Osteoblast (primary cell): ENCODE measurements around the gene COPB1. TPM values are rescaled to one million over a fixed set of nuclear protein-coding genes. Genes with fewer than 3 reads are reported as not detected.

Source experiments
- DNase-seq: peaks from one replicate; pipeline ENCODE4 v3.0.0; 2011; ENCODE audit warnings: low spot score, mixed read lengths; ENCODE audit not compliant: insufficient read length; ENCODE audit errors: missing footprints
- H2AFZ ChIP-seq: 2 replicates; pipeline ENCODE4 v1.6.0; 2011; ENCODE audit warnings: mild to moderate bottlenecking, low read length
- H3K27ac ChIP-seq: 2 replicates; pipeline ENCODE4 v1.5.1; 2011; ENCODE audit warnings: mild to moderate bottlenecking, low read depth, low read length, moderate library complexity
- H3K27me3 ChIP-seq: 2 replicates; pipeline ENCODE4 v1.6.0; 2012; ENCODE audit warnings: mild to moderate bottlenecking, control low read depth, inconsistent platforms, low read length, moderate library complexity; ENCODE audit not compliant: insufficient read depth
- H3K36me3 ChIP-seq: 2 replicates; pipeline ENCODE4 v1.5.1; 2011; ENCODE audit warnings: mild to moderate bottlenecking, low read length, control low read depth, moderate library complexity; ENCODE audit not compliant: insufficient read depth
- H3K4me1 ChIP-seq: 2 replicates; pipeline ENCODE4 v1.5.1; 2011; ENCODE audit warnings: mild to moderate bottlenecking, low read length, control low read depth, moderate library complexity; ENCODE audit not compliant: insufficient read depth
- H3K4me2 ChIP-seq: 2 replicates; pipeline ENCODE4 v1.6.0; 2011; ENCODE audit warnings: mild to moderate bottlenecking, low read length; ENCODE audit not compliant: insufficient read depth
- H3K4me3 ChIP-seq: fragments of 200-600 bp; sonication (generic); 3 replicates; pipeline ENCODE4 v1.5.1; 2012; ENCODE audit warnings: mild to moderate bottlenecking, low read length, inconsistent platforms; ENCODE audit not compliant: insufficient read depth
- H3K79me2 ChIP-seq: 2 replicates; pipeline ENCODE4 v1.6.0; 2012; ENCODE audit warnings: mild to moderate bottlenecking, low read length, control low read depth, inconsistent platforms; ENCODE audit not compliant: insufficient read depth
- H3K9me3 ChIP-seq: 2 replicates; pipeline ENCODE4 v1.5.1; 2011; ENCODE audit warnings: low read depth, low read length, control low read depth
- H4K20me1 ChIP-seq: 2 replicates; pipeline ENCODE4 v1.6.0; 2012; ENCODE audit warnings: mild to moderate bottlenecking, low read length, control low read depth; ENCODE audit not compliant: insufficient read depth
- CTCF ChIP-seq: IDR thresholded peaks from 2 replicates; pipeline ENCODE4 v1.5.1; 2011; ENCODE audit warnings: mild to moderate bottlenecking, low read depth, low read length, moderate library complexity; ENCODE audit errors: extremely low read depth
- small RNA-seq: library from RNA; depleted of rRNA; stranded (forward); fragments of <200 nt; gene quantifications from one replicate; pipeline ENCODE3, GENCODE V24; 2012
- total RNA-seq: library from RNA; depleted of rRNA; stranded (reverse); fragments of >200 nt; gene quantifications from 2 replicates; pipeline ENCODE4 v1.2.3, GENCODE V29; 2012

Gene COPB1
- total RNA-seq, 1 donor = 245 TPM

GRCh38 chr11:14413307-14414069 lies 86.1 kb downstream of the COPB1 start:
- Histone ChIP-seq H3K9me3 (no peaks in the 10 kb centered on the region), H3K4me2 (peak overlapping the region; percentile 23), H3K4me1 (peaks cover 55% of the 10 kb centered on the region), H2AFZ (peak overlapping the region; percentile 33), H3K27ac (peak overlapping the region; percentile 70), H4K20me1 (no peaks in the 10 kb centered on the region), H3K4me3 (no peak overlapping the region), H3K27me3 (no peaks in the 10 kb centered on the region), H3K36me3 (no peaks in the 10 kb centered on the region), H3K79me2 (no peaks in the 10 kb centered on the region)
- peak; percentile 62 for TF ChIP-seq CTCF
- DNase-seq = peak; percentile 61

GRCh38 chr11:14411818-14412217 lies 87.8 kb downstream of the COPB1 start:
- TF ChIP-seq CTCF = no peak
- peak; percentile 77 for DNase-seq
- Histone ChIP-seq H4K20me1 (no peaks in the 10 kb centered on the region), H2AFZ (no peak overlapping the region), H3K36me3 (no peaks in the 10 kb centered on the region), H3K4me1 (peaks cover 50% of the 10 kb centered on the region), H3K9me3 (no peaks in the 10 kb centered on the region), H3K27me3 (no peaks in the 10 kb centered on the region), H3K4me3 (no peak overlapping the region), H3K27ac (peak overlapping the region; percentile 70), H3K4me2 (peak overlapping the region; percentile 34), H3K79me2 (no peaks in the 10 kb centered on the region)

- Histone ChIP-seq H2AFZ (no peak overlapping the region), H3K4me3 (no peak overlapping the region), H3K27ac (no peak overlapping the region), H3K4me2 (no peak overlapping the region), H3K79me2 (no peaks in the 10 kb centered on the region), H3K27me3 (no peaks in the 10 kb centered on the region), H3K36me3 (no peaks in the 10 kb centered on the region), H3K4me1 (peaks cover 40% of the 10 kb centered on the region), H3K9me3 (no peaks in the 10 kb centered on the region), H4K20me1 (no peaks in the 10 kb centered on the region)
- DNase-seq = no peak
- no peak for TF ChIP-seq CTCF
Measured at GRCh38 chr11:14409891-14410290, 89.7 kb downstream of the COPB1 start.

GRCh38 chr11:14408612-14409011 lies 91.0 kb downstream of the COPB1 start:
- H3K79me2 ChIP-seq = no peaks in the 10 kb centered on the region
- no peak overlapping the region for H3K4me3 ChIP-seq
- no peak for DNase-seq
- no peaks in the 10 kb centered on the region for H3K9me3 ChIP-seq
- no peaks in the 10 kb centered on the region for H3K27me3 ChIP-seq
- no peaks in the 10 kb centered on the region for H4K20me1 ChIP-seq
- no peak overlapping the region for H3K27ac ChIP-seq
- no peaks in the 10 kb centered on the region for H3K36me3 ChIP-seq
- H3K4me2 ChIP-seq = no peak overlapping the region
- H3K4me1 ChIP-seq = peaks cover 28% of the 10 kb centered on the region
- H2AFZ ChIP-seq = no peak overlapping the region
- TF ChIP-seq CTCF = no peak

Small RNA genes lying within 50 kb of the gene (small RNA-seq; reads per million reads assigned to genes)
- not detected for gene RNU7-49P

Other genes with a start within 250 kb of the COPB1 start
- gene RRAS2, start 140.6 kb downstream of the COPB1 start, total RNA-seq = 91.1 and 101 TPM in 2 replicates
- gene PSMA1, start 20.6 kb upstream of the COPB1 start, total RNA-seq = 107 and 125 TPM in 2 replicates
- under 0.01 and 0.36 TPM in 2 replicates for gene PDE3B, start 144.0 kb upstream of the COPB1 start, total RNA-seq